HK-2 (cell line): ENCODE measurements around the gene CABLES2.
A peak's percentile ranks its signal among the peaks of the same experiment; 100 is the strongest.

Experiments
- DNase-seq: peaks from one replicate; pipeline ENCODE4 v3.0.0-alpha.2; 2018; ENCODE audit not compliant: unreplicated experiment

Gene CABLES2

DNA sequence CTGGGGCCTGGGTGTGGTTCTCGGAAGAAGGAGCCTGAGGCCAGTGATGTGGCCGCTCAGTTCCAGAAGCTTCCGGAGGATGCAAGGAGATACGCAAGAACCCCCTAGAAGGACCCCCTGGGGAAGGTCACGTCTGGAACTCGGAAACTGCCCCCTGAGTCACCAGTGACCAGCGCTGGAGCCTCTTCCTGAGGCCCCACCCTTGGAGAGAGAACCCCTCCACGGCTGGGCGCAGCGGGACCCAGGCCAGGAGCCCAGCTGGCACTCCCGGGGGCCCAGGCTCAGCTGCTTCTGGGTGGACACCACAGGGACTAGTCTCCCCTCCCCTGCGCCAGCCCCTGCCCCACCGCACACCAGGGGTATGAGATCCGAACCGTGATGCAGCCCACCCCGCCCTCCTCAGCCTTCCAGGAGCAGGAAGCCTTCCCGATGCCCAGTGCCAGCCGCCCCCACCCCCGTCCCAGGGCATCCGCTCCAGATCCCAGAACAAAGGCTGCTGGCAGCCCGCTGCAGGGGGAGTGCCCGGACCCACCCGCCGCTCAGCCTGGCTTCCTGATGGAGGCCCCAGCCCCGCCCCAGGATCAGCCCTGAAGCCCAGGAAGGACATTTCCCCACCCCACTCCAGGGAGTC, 47.5 kb downstream of the CABLES2 start:
- peak; percentile 60 for DNase-seq

DNA sequence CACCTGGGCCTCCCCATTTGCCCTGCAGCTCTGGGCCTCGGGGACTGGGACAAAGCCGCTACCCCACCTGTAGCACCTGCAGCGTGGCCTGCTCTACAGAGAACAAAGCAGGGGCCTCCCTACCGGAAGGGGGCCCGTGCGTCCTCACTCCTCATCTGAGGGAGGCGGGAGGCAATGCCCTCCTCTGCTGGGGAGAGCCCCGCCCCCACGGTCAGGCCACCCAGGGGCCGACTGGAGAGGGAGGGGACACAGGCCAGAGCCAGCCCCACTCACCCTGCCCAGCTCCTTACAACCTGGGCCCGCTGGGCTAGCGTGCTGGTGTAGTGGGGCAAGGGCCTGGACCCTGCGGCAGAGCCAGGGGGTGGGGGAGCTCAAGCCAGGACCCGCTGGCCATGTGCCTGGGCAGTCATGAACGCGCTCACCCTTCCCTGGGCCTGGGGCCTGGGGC, 48.0 kb downstream of the CABLES2 start:
- peak; percentile 62 for DNase-seq

DNA sequence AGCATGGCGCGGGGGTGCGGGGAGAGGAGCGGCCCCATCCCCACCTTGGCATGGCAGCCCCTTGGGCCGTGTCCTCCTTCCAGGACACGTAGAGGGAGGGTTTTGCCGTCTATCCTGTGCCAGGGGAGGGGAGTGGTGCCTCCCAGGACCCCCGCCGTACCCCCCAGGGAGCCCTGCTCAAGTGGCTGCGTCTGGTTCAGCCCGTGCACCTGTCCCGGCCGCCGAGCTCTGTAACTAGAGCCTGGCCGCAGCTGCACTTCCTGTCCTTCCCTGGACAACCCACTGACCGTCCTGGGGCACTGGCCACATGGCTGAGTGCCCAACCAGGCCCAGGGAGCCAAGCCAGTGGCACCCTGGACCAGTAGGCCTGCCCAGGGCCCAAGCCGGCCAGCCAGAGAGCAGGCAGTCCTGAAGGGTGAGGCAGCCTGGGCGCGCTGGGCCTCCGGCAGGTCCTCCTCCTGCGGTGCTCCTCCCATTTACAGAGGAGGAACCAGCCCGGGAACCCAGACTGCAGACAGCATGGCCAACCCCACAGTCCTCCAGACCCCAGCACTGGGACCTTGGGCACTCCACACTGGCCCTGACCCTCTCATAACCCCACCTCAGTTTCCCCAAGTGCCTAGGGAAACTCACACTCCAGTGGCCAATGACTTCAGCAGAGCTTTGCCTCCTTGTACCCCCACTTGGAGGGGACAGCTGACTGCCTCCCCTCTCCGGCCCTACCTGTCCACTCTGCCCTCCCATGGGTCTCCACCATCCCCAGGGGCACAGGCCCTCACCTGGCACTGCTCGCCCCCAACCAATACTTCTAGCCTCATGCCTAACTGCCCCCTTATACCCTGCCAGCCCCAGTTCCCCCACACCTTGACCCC, 48.7 kb downstream of the CABLES2 start:
- DNase-seq, result peak; percentile 64

DNA sequence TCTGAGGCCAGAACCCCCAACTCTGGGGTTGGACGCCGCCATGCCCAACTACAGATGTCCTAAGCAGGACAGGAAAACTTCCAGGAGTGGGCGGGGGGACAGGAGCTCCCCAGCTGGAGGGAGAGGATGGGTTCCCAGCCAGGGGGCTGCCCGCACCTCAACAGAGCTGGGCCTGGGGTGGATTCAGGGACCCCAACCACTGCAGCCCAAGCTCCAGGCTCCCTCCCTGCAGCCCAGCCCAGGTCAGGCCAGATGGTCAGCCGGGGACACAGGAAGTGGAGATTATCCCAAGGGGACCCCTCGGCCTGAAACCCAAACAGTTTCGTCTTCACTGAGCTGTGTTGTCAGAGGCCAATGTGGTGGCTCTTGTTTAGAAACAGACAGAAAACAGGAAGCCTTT, 49.4 kb downstream of the CABLES2 start:
- DNase-seq, result no peak

DNA sequence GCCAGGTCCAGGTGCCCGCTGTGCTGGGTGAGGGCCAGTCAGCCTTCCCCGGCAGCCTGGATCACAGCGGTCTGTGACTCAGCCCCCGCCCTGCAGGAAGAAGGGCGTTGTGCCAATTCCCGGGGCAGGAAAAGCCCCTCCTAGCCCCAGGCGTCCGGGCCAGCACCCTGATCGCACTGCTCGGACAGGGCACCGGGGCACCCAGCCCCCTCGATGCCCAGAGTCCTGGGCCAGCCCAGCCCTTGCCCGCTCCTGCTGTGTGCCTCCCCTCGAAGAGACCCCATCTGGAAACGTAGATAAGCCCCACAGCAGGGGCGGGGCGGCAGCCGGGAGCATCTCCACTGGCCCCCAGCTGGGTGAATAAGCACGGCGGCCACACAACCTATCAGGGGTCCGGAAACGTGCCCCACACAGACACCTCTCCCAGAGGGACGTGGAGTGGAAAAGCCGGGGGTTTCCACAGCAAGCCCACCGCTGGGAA, 49.9 kb downstream of the CABLES2 start:
- peak; percentile 82 for DNase-seq

DNA sequence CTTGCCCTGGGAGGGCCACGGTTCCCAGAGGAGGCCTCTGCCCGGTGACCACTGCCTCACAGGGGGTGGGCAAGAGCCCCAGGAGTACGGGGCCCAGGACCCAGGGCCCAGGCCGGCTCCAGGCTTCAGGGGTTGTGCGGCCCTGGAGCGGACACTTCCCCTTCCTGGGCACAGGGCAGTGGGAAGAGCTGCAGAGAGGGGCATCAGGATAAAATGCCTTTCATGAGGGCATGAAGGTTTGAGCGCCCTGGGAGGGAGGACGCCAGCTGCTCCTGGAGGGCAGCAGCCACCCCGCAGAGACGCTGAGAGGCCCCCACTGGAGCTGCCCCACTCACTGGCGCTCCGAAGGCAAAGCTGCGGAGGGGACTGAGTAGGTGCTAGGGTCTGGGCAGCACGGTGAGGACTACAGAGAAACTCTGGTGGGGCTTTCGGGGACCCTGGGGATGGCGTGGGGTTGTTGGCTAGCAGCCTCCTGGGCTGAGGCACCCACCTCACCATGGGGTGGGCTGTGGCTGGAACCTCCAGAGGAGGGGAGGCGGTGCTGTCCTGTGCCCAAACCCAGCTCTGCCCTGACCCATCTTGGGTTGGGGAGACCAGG, 50.4 kb downstream of the CABLES2 start:
- DNase-seq, result no peak

DNA sequence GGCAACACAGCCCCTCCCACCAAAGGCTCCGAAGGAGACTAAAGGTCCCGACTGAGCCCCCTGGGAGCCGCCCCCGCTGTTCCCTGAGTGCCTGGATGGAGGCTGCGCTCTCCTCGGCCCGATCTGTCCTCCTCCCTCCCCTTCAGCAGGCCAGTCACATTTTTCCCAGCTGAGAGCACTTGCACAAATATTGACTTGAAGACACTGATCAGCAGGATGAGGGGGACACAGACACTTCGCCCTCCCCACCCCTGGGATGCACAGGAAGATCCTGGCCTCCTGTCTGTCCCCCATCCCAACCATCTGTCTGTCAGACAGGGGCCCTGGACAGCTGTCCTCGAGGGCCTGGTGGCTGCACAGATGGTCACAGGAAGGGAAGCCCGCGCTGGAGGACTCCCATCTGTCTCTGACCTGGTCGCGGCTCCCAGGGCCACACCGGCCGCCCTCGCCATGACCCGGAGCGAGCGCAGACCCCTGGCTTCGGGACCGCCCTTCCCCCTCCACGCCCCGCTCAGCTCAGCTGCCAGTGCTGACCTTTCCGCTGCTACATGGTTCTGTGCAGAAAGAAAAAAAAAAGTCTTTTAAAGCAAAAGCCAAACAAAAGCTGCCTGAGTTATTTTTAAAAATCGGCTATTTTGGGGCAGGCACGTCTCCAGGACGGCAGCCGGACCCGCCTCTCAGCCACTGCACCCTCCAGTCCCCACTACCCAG, 51.1 kb downstream of the CABLES2 start:
- DNase-seq, result no peak

DNA sequence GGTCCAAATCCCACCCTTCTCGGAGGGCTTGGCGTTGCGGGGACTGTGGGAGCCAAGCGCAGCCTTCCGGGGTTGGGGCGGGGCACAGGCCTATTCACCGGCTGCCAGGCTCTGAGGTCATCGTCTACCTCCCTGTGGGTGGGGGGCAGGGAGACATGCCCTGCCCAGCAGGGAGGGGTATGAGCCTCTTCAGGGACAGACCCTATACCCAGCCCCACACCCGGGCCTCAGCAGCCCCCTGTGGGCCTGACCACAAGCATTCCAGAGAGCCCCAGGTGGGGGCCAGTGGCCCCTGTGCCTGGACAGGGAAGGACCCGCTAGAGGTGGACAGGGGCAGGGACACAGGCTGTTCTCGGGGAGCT, 51.6 kb downstream of the CABLES2 start:
- peak; percentile 74 for DNase-seq

DNA sequence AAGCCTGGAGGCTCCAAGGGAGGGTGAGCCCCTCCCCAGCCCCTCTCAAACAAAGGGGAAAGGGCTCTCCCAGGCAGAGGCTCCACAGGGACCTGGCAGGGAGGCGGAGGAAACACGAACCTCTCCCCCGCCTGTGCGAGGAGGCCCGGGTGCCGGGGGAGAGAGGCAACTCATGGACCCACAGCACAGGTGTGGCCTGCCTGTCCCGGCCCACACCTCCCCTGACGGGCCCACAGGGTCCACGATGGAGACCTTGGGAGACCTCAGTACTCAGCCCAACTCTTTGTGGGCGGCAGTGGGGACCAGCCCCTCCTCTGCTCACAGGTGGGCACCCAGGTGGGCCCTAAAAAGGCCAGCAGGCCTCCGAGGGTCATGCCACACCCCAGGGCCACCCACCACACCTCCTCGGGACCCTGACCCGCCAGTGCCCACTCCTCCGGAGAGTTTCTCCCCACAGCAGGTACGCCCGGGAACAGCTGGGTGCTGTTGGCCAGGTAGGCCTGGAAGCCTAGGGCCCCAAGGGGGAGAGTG, 52.2 kb downstream of the CABLES2 start:
- DNase-seq, result no peak

DNA sequence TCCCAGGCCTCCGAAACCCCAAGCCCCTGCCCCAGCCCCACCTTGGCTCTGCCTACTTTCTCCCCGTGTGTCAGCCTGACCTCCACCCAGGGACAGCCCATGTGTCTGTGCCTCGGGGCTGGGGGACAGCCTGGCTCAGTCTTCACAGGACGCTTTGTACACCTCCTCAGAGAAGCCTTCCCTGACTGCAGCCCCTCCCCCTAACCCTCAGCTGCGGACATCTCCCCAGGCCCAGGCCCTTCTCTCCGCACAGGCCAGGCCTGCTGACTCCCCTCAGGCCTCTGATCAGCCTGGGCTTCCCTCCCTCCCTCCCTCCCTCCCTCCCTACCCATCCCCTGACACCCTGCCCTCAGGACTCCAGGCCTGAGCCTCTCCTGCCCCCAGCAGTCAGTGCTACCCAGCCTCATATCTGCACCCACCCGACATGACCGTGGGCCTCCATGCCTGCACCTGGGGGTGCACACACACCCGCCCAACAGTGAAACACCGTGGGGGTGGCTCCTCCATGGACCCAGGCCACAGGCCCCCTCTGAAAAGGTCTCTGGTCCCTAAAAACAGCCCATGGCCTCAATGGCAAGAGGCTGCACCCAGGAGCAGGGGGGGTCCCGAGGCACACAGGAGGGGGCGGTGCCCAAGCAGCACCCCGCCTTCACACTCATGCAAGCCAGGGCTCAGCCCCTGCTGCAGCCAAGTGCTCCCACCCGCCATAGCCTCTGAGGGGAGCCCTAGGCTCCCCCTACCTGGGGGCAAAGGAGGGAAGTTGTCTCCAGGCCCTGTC, 52.9 kb downstream of the CABLES2 start:
- DNase-seq, result no peak

DNA sequence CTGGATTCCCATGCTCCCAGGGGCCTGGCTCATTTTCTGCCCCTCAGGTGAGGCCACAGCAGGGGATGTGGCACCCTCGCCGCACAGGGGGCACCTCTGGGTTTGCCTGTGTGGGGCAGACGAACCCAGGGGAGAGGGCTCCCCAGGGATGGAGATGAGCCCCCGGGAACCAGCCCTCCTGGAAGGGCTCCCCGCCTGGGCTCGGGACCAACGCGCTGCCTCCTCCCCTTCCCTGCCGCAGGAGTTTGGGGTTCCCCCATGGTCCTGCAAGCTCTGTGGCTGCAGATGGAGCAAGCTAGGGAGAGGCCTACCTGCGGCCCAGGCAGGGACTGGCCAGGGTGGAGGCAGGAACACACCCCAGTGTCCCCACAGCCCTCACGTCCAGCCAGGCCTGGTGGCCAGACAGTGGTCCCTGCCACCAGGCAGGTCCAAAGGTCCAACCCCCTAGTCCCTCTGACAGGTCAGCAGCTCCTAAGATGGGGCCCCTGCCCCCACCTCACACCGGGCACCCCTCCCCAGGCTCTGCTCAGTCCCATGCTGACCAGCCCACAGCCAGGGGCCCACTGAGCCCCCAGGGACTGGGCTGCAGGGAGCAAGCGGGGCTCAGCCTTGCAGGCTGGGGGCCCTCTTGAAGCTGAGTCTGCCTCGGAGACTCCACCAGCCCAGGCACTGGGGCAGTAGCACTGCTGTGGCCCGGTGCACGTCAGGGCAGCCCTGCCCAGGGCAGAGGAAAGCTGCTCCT, 53.6 kb downstream of the CABLES2 start:
- DNase-seq, result no peak

DNA sequence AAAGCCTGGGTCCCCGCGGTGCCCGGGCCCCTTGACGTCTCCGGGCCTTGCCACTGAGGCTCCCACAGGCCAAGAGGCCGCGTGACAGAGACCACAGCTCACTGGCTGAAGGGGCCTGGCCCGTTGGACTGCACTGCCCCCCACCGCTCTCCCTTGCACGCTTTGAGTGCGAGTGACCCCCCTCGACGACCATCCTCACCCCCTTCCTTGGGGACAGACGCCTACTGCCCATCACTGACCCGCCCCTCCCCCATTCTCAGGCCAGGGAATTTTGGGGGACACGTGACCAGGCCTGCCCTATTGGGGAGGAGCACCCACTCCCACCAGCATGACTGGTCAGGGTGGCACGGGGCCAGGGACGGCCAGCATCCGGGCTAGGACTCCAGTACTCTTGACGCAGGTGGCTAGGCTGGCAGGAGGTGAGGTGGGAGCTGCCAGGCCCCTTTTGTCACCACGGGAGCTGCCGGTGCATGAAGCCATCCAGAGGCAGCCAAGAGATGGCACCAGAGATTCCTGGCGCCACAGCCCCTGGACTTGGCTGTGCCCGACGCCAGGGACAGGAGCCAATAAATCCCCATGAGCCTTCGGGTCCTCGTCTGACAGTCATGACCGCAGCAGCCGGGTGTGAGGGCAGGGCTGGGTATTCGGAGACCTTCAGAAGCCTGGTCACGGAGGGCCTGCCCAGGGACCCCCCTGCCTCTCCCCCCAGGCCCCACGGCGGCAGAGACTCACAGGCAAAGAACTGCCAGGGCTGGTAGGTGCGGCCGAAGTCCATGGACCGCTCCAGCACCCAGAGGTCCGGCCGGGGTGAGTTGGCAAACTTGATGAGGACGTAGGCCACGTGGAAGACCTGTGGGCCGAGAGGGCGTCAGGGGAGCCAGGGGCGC, 54.4 kb downstream of the CABLES2 start:
- no peak for DNase-seq

DNA sequence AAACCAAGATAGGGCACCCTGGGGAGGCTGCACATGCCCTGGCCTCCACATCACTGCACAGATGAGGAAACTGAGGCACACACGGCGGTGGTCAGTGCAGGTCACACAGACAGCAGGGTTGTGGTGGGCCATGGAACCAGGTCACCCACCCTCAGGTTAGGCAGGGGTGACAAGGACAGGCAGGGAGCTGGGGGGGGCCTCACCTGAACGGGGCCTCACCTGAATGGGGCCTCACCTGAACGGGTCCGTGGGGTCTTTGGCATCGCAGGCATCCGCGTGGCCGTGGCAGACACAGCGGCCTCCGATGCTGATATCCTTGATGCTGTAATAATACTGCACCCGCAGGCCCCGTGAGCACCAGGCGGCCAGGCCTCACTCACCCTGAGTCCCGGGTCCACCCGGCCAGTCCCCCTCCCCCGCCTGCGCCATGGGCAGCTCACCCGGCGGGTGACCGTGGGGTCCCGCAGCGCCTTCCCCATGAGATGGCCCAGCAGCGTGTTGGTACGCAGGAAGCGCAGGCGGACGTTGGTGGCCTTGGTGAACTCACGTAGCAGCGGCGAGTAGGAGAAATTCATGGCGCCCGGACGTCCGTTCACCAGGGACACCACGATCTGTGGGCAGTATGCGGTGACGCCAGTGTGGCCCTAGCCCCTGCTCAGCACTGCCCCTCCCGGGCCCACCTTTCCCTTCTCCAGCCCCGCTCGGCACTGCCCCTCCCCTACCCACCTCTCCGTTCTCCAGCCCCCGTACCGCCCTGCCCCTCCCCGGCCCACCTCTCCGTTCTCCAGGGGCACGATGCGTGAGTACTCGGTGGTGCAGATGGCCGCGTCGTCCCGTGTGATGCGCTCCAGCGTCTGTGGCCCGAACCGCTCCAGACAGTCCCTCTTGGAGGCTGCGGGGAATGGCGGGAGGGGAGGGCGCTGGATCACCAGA, 55.4 kb downstream of the CABLES2 start:
- DNase-seq, result no peak

DNA sequence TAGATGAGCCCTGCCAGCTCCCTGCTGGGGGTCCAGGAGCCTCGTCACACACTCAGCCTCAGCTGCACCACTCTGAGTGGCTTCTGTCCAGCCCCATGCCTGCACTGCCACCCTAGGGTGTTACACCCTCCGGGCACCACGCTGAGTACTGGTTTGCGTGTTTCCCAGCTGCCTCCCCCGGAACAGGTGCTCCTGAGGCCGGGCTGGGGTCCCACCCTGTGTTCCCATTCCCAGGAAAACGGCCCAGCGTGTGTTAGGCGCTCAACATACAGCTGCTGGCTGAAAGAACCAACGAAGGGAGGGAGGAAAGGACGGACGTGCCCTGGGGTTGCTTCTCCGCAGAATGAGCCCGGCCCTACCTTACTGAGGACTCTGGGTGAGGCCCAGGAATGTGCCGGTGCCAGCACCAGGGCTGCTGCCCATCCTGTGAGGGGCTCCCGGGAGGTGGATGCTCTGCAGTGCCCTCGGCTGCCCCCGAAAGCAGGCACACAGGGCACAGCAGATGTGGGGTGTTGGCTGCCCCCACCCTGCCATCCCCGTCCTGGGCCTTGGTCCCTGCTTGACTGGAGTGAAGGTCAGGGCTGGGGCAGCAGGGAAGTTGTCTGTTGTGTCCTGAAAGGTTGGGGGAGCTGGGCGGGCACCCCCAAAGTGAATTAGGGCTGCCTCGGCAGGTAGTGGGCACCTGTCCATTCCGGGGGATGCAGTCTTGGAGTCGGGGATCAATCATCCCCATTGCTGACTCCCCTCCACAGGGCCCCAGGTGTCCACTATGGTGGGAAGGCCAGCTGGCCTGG, 56.3 kb downstream of the CABLES2 start:
- DNase-seq, result no peak

DNA sequence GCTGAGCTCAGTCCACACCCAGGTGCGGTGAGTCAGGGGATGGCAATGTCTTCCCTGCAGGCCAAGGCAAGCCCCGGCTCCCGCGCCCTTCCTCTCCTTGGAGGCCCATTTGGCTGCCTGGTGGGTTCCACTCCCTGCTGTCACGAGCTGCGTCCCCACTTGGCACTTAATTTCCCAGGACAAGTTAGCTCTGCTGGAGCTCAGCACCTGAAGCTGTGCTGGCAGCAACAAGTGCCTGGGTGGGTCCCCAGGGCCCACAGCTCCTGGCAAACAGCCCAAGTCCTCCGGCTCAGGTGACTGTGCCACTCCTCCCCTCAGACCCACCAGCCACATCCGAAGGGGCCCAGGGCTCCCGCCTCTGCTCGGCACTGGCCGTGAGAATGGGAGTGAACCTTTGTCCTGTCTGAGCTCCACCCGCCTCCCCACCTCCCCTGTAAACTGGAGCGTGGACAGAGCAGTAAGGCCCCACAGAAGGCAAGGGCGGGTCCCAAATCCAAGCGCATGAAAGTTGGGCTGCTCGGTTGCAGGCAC, 56.9 kb downstream of the CABLES2 start:
- DNase-seq, result peak; percentile 69

DNA sequence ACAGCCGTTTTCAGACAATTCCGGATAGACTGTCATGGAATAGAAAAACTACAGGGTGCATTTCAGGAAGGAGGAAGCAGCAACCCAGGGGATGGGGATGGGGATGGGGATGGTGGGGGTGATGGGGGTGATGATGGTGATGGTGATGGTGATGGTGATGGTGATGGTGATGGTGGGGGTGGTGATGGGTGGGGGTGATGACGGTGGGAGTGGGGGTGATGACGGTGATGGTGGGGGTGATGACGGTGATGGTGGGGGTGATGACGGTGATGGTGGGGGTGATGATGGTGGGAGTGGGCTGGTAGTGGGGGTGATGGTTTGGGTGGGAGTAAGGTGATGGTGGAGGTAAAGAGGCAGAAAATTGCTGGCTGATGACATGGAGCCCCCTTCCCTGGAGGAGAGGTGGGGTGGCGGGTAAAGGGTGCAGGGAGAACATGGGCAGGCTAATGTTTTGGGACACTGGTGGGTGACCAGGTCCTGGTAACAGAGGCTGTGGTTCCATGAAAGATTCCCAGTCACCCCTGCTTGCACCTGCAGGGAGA, 57.5 kb downstream of the CABLES2 start:
- DNase-seq, result no peak

DNA sequence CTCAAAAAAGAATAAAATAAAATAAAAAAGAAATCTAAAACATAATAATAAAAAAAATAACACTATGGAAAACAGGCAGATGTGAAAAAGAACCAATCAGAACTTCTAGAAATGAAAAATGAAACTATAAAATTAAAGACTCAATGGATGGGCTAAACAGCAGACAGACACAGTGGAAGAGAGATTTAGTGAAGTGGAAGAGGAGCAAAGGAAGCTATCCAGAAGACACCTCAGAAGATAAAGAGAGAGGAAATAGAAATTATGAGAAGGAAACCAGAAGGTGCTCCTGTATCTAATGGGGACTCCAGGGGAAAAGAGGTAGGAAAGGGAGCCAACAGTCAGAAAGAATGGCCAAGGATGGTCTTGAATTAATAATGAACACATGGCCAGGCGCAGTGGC, 58.5 kb downstream of the CABLES2 start:
- no peak for DNase-seq
